H9 (cell line): ENCODE results near the gene ARHGAP31. TPM values are rescaled to one million over a fixed set of nuclear protein-coding genes. Genes with fewer than 3 reads are reported as not detected.
A peak's percentile ranks its signal among the peaks of the same experiment; 100 is the strongest.

Source experiments
- DNase-seq: peaks from one replicate; pipeline ENCODE4 v3.0.0-alpha.2; 2017
- H2AFZ ChIP-seq: one replicate; pipeline ENCODE4 v1.6.1; 2013; ENCODE audit warnings: mild to moderate bottlenecking, low read length, control low read depth, moderate library complexity
- H2AK5ac ChIP-seq: 2 replicates; pipeline ENCODE4 v1.6.1; 2013; ENCODE audit warnings: low read length, control low read depth, mixed read lengths; ENCODE audit not compliant: insufficient read length
- H2BK120ac ChIP-seq: one replicate; pipeline ENCODE4 v1.6.1; 2013; ENCODE audit warnings: low read depth, mild to moderate bottlenecking, low read length, control low read depth, inconsistent platforms; ENCODE audit not compliant: poor library complexity, severe bottlenecking
- H2BK12ac ChIP-seq: 2 replicates; pipeline ENCODE4 v1.6.1; 2013; ENCODE audit warnings: low read length, control low read depth, mixed read lengths, low read depth; ENCODE audit not compliant: insufficient read length
- H2BK15ac ChIP-seq: 2 replicates; pipeline ENCODE4 v1.6.1; 2013; ENCODE audit warnings: low read depth, low read length, control low read depth
- H2BK20ac ChIP-seq: one replicate; pipeline ENCODE4 v1.6.1; 2013; ENCODE audit warnings: low read depth, mild to moderate bottlenecking, low read length, control low read depth, inconsistent platforms; ENCODE audit not compliant: poor library complexity, severe bottlenecking
- H2BK5ac ChIP-seq: 2 replicates; pipeline ENCODE4 v1.6.1; 2013; ENCODE audit warnings: low read length, control low read depth, mixed read lengths; ENCODE audit not compliant: insufficient read length
- H3K14ac ChIP-seq: 2 replicates; pipeline ENCODE4 v1.6.1; 2013; ENCODE audit warnings: low read length, control low read depth; ENCODE audit not compliant: insufficient read depth
- H3K18ac ChIP-seq: 2 replicates; pipeline ENCODE4 v1.6.1; 2013; ENCODE audit warnings: low read depth, mild to moderate bottlenecking, mixed read lengths, low read length, control low read depth; ENCODE audit not compliant: insufficient read length
- H3K23ac ChIP-seq: 2 replicates; pipeline ENCODE4 v1.6.1; 2013; ENCODE audit warnings: low read length, control low read depth, mixed read lengths, low read depth; ENCODE audit not compliant: insufficient read length
- H3K23me2 ChIP-seq: 2 replicates; pipeline ENCODE4 v1.6.1; 2013; ENCODE audit warnings: low read depth, mild to moderate bottlenecking, mixed read lengths, low read length, control low read depth; ENCODE audit not compliant: insufficient read length, poor library complexity, severe bottlenecking
- H3K27ac ChIP-seq: 2 replicates; pipeline ENCODE4 v1.5.1; 2013; ENCODE audit warnings: low read length, control low read depth, mixed read lengths, low read depth; ENCODE audit not compliant: insufficient read length
- H3K27me3 ChIP-seq: 2 replicates; pipeline ENCODE4 v1.6.1; 2013; ENCODE audit warnings: low read length, control low read depth, inconsistent platforms; ENCODE audit not compliant: insufficient read depth
- H3K4ac ChIP-seq: 2 replicates; pipeline ENCODE4 v1.6.1; 2013; ENCODE audit warnings: low read depth, mild to moderate bottlenecking, control low read depth, inconsistent platforms, low read length, moderate library complexity
- H3K4me1 ChIP-seq: 2 replicates; pipeline ENCODE4 v1.6.1; 2013; ENCODE audit warnings: low read length, control low read depth, inconsistent platforms; ENCODE audit not compliant: insufficient read depth
- H3K4me2 ChIP-seq: 2 replicates; pipeline ENCODE4 v1.6.1; 2013; ENCODE audit warnings: low read length, control low read depth, mixed read lengths; ENCODE audit not compliant: insufficient read length, insufficient read depth
- H3K56ac ChIP-seq: 2 replicates; pipeline ENCODE4 v1.6.1; 2013; ENCODE audit warnings: low read depth, mild to moderate bottlenecking, mixed read lengths, low read length, control low read depth; ENCODE audit not compliant: insufficient read length
- H3K79me1 ChIP-seq: 2 replicates; pipeline ENCODE4 v1.6.1; 2013; ENCODE audit warnings: low read depth, mild to moderate bottlenecking, moderate library complexity, low read length, control low read depth, inconsistent platforms; ENCODE audit not compliant: insufficient read depth, poor library complexity, severe bottlenecking
- H3K79me2 ChIP-seq: 2 replicates; pipeline ENCODE4 v1.6.1; 2013; ENCODE audit warnings: low read length, control low read depth, inconsistent platforms; ENCODE audit not compliant: insufficient read depth
- H3K9ac ChIP-seq: 2 replicates; pipeline ENCODE4 v1.6.1; 2013; ENCODE audit warnings: low read length, control low read depth, mixed read lengths; ENCODE audit not compliant: insufficient read length; ENCODE audit errors: extremely low read depth
- H3K9me3 ChIP-seq: one replicate; pipeline ENCODE4 v1.6.1; 2013; ENCODE audit warnings: low read depth, low read length, inconsistent platforms; ENCODE audit not compliant: control insufficient read depth
- H3T11ph ChIP-seq: one replicate; pipeline ENCODE4 v1.6.1; 2013; ENCODE audit warnings: mild to moderate bottlenecking, low read length, control low read depth, inconsistent platforms
- H4K20me1 ChIP-seq: one replicate; pipeline ENCODE4 v1.6.1; 2013; ENCODE audit not compliant: control insufficient read depth, insufficient read length, insufficient read depth
- H4K5ac ChIP-seq: 2 replicates; pipeline ENCODE4 v1.6.1; 2013; ENCODE audit warnings: low read depth, mild to moderate bottlenecking, mixed read lengths, low read length, control low read depth; ENCODE audit not compliant: insufficient read length
- H4K8ac ChIP-seq: replicated peaks from 2 replicates; pipeline ENCODE4 v1.6.1; 2013; ENCODE audit warnings: low read length, control low read depth, mixed read lengths, low read depth; ENCODE audit not compliant: insufficient read length
- H4K91ac ChIP-seq: 2 replicates; pipeline ENCODE4 v1.6.1; 2013; ENCODE audit warnings: low read depth, mild to moderate bottlenecking, moderate library complexity, mixed read lengths, low read length, control low read depth; ENCODE audit not compliant: insufficient read length
- H3K27ac Mint-ChIP-seq, 3 experiments: 2 replicates in 2 of 3; 3 replicates in 1 of 3; pipeline ENCODE4 v1.8.0; 2020 to 2021; ENCODE audit warnings: mixed read lengths in 3 of 3, mild to moderate bottlenecking in 1 of 3, moderate library complexity in 1 of 3
- H3K27me3 Mint-ChIP-seq: 2 replicates; pipeline ENCODE4 v1.8.0; 2021; ENCODE audit warnings: low read depth, mild to moderate bottlenecking, moderate library complexity, mixed read lengths
- H3K36me3 Mint-ChIP-seq, 3 experiments: 2 replicates in 2 of 3; 3 replicates in 1 of 3; pipeline ENCODE4 v1.8.0; 2020 to 2021; ENCODE audit warnings: low read depth in 3 of 3, mixed read lengths in 3 of 3; ENCODE audit not compliant: insufficient read depth in 1 of 3
- H3K4me1 Mint-ChIP-seq, 2 experiments: 2 replicates each; pipeline ENCODE4 v1.8.0; 2020; ENCODE audit warnings: mixed read lengths in 2 of 2
- H3K4me3 Mint-ChIP-seq, 2 experiments: 2 replicates in 1 of 2; 3 replicates in 1 of 2; pipeline ENCODE4 v1.8.0; 2020 to 2021; ENCODE audit warnings: mild to moderate bottlenecking in 2 of 2, mixed read lengths in 2 of 2, moderate library complexity in 1 of 2
- H3K9me3 Mint-ChIP-seq, 2 experiments: 2 replicates in 1 of 2; 3 replicates in 1 of 2; pipeline ENCODE4 v1.8.0; 2020; ENCODE audit warnings: mild to moderate bottlenecking in 2 of 2, mixed read lengths in 2 of 2, moderate library complexity in 1 of 2
- CTCF ChIP-seq: fragments of 200-600 bp; sonication (generic); conservative IDR thresholded peaks from 3 replicates; pipeline ENCODE4 v1.8.0; 2021; ENCODE audit warnings: antibody characterized with exemption, mild to moderate bottlenecking
- WGBS: extraction: QIAGEN DNeasy Blood & Tissue Kit; methylation state at CpG from one replicate; pipeline ENCODE4 v1.1.7; 2013; ENCODE audit warnings: missing lambda C conversion rate, low lambda C conversion rate, mixed read lengths; ENCODE audit not compliant: insufficient read length; ENCODE audit errors: extremely low coverage; 5-methylcytosine and 5-hydroxymethylcytosine counted together
- total RNA-seq: library from RNA; stranded (reverse); gene quantifications from 2 replicates; pipeline ENCODE4 v1.2.1, GENCODE V29; 2021

The ARHGAP31 gene
- total RNA-seq, 1 experiment from 2014 or later, result 2.2 TPM

GRCh38 chr3:119463171-119464169 lies 169.3 kb downstream of the ARHGAP31 start, which contains the start of gene TMEM39A:
TSS of gene TMEM39A (minus strand) at chr3:119463615. CDS start at chr3:119462074, 1,541 bp downstream.
- Histone ChIP-seq H3K4me1 (peaks cover 2% of the 10 kb centered on the region; the same call in 1 of the 2 replicates), H2BK5ac (no peak within 1 kb of the TSS), H3K23ac (no peak within 1 kb of the TSS), H3K9me3 (no peaks in the 10 kb centered on the region), H3K14ac (peak within 1 kb of the TSS; percentile 87), H2AFZ (no peak within 1 kb of the TSS), H3K23me2 (peaks cover 7% of the 10 kb centered on the region), H4K8ac (no peak within 1 kb of the TSS), H2AK5ac (no peak within 1 kb of the TSS), H2BK120ac (peak within 1 kb of the TSS; percentile 14), H3K4ac (no peak within 1 kb of the TSS; the same call in 1 of the 2 replicates), H4K91ac (no peak within 1 kb of the TSS), H4K20me1 (no peaks in the 10 kb centered on the region), H2BK12ac (no peak within 1 kb of the TSS), H2BK20ac (no peak within 1 kb of the TSS), H3K27ac (peak within 1 kb of the TSS; percentile 20), H2BK15ac (no peak within 1 kb of the TSS), H3K56ac (peak within 1 kb of the TSS; percentile 92), H3K4me2 (peak within 1 kb of the TSS; percentile 69), H3K18ac (peak within 1 kb of the TSS; percentile 49), H3K27me3 (no peaks in the 10 kb centered on the region), H3K9ac (peak within 1 kb of the TSS; percentile 86), H4K5ac (peak within 1 kb of the TSS; percentile 30), H3T11ph (no peak within 1 kb of the TSS), H3K79me1 (peaks cover 2% of the 10 kb centered on the region), H3K79me2 (peaks cover 5% of the 10 kb centered on the region; the same call in 1 of the 2 replicates)
- Mint-ChIP-seq H3K27me3 (no peaks in the 10 kb centered on the region; the same call in 1 of the 2 replicates), H3K4me3 (peak within 1 kb of the TSS; percentile 97), H3K36me3 (peaks cover 13 to 34% (median 33%) of the 10 kb centered on the region in 3 experiments; a peak in 6 of 7 replicates), H3K9me3 (no peaks in the 10 kb centered on the region), H3K27ac (peak within 1 kb of the TSS; percentile 95 to 99 (median 98)), H3K4me1 (peaks cover 20% of the 10 kb centered on the region in 2 experiments)
- TF ChIP-seq CTCF, result no peak
- no CpG with 5 or more reads among the region's 51 CpGs for WGBS
- peak; percentile 99 for DNase-seq
